SK-N-MC (cell line): Measurements from ENCODE around the gene NT5C3A.

Experiments
- EZH2 ChIP-seq: fragments of 200-600 bp; sonication (generic); IDR thresholded peaks from one replicate; pipeline ENCODE4 v1.6.1; 2017; ENCODE audit warnings: antibody characterized with exemption
- FOXP2 ChIP-seq: optimal IDR thresholded peaks from 2 replicates; pipeline ENCODE3; 2011; ENCODE audit warnings: mild to moderate bottlenecking, moderate library complexity; ENCODE audit not compliant: insufficient read depth; ENCODE audit errors: extremely low read length, control extremely low read depth
- POLR2AphosphoS5 ChIP-seq: IDR thresholded peaks from 2 replicates; pipeline ENCODE4 v1.6.1; 2012; ENCODE audit warnings: mild to moderate bottlenecking, low read depth, low read length, borderline replicate concordance

DNA sequence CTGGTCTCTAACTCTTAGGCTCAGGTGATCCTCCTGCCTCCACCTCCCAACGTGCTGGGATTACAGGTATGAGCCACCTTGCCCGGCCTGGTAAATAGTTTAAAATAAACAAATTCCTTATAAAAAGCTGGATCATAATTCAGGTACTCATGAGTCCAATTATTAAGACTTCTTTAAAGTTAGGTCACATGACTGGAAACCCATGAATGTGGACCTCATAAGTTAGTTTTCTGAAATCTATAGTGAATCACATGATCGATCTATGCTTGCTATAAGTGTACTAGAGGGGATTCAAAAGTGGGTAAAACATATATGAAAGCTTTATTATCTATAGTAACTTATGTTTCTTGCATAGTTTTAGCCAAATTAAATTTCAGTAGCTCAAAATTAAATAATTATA lies 14.3 kb downstream of the NT5C3A start:
- no peak for TF ChIP-seq POLR2AphosphoS5
- no peak for TF ChIP-seq EZH2
- TF ChIP-seq FOXP2: no peak
